Measurements from ENCODE around the gene HIVEP1. TPM values are rescaled to one million over a fixed set of nuclear protein-coding genes. Genes with fewer than 3 reads are reported as not detected.
"Not testable (repeated sequence)": the region's sequence is repeated elsewhere in the genome, so short reads cannot be mapped to it uniquely, and the experiment has no call there.

HIVEP1 gene
- total RNA-seq, 1 donor from 2014 or later, result 13.7 TPM

- H3K36me3 ChIP-seq, result no peaks in the 10 kb centered on the region
- no peak overlapping the region for H3K4me3 ChIP-seq
- H3K27me3 ChIP-seq (ENCODE audit: low read depth), result no peaks in the 10 kb centered on the region
- no peaks in the 10 kb centered on the region for H3K4me1 ChIP-seq
- intact Hi-C loops (cut with micrococcal nuclease), result no loop called here
- no peaks in the 10 kb centered on the region for H3K9me3 ChIP-seq (replicated peaks)
- H3K27ac ChIP-seq (replicated peaks), result no peak overlapping the region
- DNase-seq, result no peak
- no peak for TF ChIP-seq CTCF (IDR thresholded peaks at IDR 0.05; ENCODE audit: borderline replicate concordance)
These were observed 137.9 kb downstream of the HIVEP1 start for GRCh38 chr6:12149944-12150510.

GRCh38 chr6:12150812-12151432 is 138.8 kb downstream of the HIVEP1 start:
- Histone ChIP-seq H3K27me3 (ENCODE audit: low read depth) (no peaks in the 10 kb centered on the region), H3K27ac (replicated peaks) (no peak overlapping the region), H3K36me3 (no peaks in the 10 kb centered on the region), H3K4me3 (no peak overlapping the region), H3K4me1 (no peaks in the 10 kb centered on the region), H3K9me3 (replicated peaks) (no peaks in the 10 kb centered on the region)
- no peak for DNase-seq
- TF ChIP-seq CTCF (IDR thresholded peaks at IDR 0.05; ENCODE audit: borderline replicate concordance), result peak; percentile 48
- intact Hi-C loops (cut with micrococcal nuclease), result no loop called here

GRCh38 chr6:12151433-12151820 is 139.3 kb downstream of the HIVEP1 start:
- no peaks in the 10 kb centered on the region for H3K27me3 ChIP-seq (ENCODE audit: low read depth)
- H3K4me3 ChIP-seq, result no peak overlapping the region
- H3K27ac ChIP-seq (replicated peaks), result no peak overlapping the region
- DNase-seq, result no peak
- no peaks in the 10 kb centered on the region for H3K4me1 ChIP-seq
- H3K9me3 ChIP-seq (replicated peaks), result no peaks in the 10 kb centered on the region
- no peaks in the 10 kb centered on the region for H3K36me3 ChIP-seq
- intact Hi-C loops (cut with micrococcal nuclease), result no loop called here
- TF ChIP-seq CTCF (IDR thresholded peaks at IDR 0.05; ENCODE audit: borderline replicate concordance), result no peak

- Histone ChIP-seq H3K4me3 (no peak overlapping the region), H3K9me3 (replicated peaks) (no peaks in the 10 kb centered on the region), H3K27me3 (ENCODE audit: low read depth) (no peaks in the 10 kb centered on the region), H3K27ac (replicated peaks) (no peak overlapping the region), H3K36me3 (no peaks in the 10 kb centered on the region), H3K4me1 (no peaks in the 10 kb centered on the region)
- no peak for DNase-seq
- intact Hi-C loops (cut with micrococcal nuclease), result no loop called here
- no peak for TF ChIP-seq CTCF (IDR thresholded peaks at IDR 0.05; ENCODE audit: borderline replicate concordance)
These were observed 140.2 kb downstream of the HIVEP1 start for GRCh38 chr6:12152023-12152970.

GRCh38 chr6:12155769-12156168 is 143.7 kb downstream of the HIVEP1 start:
- H3K27me3 ChIP-seq (ENCODE audit: low read depth); intact Hi-C loops (cut with micrococcal nuclease); H3K4me1 ChIP-seq; H3K27ac ChIP-seq (replicated peaks); H3K36me3 ChIP-seq; DNase-seq; H3K9me3 ChIP-seq (replicated peaks); H3K4me3 ChIP-seq: not testable (repeated sequence)

Measured in left ventricle myocardium inferior (tissue), 1 donor.